AG08396 (cell line): ENCODE measurements around the gene PPP2R2B.
"Not testable (repeated sequence)": the region's sequence is repeated elsewhere in the genome, so short reads cannot be mapped to it uniquely, and the experiment has no call there.

Experiments used
- DNase-seq: peaks from one replicate; pipeline ENCODE4 v3.0.0; 2012; ENCODE audit warnings: low spot score, mixed read lengths

The PPP2R2B gene

DNA sequence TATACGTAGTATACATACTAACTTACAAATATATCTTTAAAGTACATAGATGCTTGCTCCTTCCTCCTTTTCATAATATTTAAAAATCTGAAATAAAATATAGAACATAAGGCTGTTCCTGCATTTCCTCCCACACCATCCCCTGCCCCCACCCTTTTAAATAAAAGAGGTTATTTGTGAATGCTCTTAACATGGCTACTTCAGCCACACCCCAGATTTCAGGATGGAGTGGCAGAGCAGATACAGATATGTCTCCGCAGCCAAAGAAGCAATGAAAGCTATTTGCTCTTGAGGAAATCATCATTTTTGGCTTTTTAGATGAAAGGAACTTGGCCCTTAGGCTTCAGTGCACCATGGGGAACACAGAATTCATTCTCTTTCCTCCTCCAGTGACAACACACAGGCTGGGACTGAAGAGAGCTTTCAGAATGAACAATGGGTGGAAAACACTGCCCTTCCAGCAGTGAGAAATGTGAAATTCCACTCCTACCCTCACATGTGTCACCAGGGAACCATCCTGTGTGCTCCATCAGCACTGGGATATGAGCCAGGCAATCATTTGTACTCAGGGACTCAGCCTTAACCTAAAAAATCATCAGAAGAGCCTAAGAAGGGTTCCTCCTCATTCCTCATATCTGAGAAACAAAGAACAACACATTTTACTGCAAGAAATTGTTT is 134.3 kb downstream of the PPP2R2B start:
- DNase-seq = peak; percentile 7

DNA sequence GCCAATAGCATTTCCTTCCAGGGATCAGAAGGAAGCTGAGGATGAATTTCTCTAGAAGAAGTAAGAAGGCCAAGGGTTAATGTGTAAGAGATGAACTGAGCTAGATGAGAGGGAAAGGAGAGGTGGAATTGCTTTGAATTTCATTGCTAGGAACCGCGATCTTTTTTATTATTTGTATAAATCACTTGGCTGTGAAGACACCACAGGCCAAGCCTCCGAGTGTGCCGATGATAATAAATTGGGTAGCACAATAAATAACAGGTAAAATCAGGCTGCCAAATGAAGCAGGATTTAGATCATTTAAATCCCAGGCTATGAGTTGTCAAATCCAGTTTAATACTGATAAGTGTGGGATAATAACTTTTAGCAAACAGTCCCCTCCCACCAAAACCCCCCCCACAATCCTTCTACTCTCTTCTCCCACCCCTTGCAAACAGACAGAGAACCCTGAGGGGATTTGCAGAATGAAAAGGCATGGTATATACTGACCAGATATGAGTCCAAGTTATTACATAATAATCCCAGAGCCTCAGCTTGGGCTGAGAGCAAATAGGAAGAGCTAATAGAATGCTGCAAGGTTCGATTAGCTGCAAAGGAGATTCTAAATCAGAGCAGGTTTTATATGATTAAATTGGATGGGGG is 143.5 kb downstream of the PPP2R2B start:
- DNase-seq = no peak

DNA sequence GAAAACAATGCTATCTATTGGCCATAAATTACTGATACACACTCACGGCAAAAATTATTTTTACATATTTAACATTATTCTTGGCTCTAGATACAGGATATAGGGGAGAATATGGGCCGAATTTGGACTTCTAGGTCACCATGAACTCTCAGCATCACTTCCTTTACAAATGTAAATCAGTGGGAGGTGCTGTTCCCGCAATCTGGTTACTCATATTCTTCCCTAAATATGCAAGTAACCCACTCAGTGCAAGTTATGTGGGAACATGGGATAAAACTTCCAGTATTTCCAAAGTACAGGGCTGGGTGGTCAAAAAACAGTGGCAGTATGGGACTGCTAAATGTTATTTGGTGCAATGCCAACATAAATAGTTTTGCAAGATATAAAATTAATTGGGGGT is 145.6 kb downstream of the PPP2R2B start:
- DNase-seq = no peak

DNA sequence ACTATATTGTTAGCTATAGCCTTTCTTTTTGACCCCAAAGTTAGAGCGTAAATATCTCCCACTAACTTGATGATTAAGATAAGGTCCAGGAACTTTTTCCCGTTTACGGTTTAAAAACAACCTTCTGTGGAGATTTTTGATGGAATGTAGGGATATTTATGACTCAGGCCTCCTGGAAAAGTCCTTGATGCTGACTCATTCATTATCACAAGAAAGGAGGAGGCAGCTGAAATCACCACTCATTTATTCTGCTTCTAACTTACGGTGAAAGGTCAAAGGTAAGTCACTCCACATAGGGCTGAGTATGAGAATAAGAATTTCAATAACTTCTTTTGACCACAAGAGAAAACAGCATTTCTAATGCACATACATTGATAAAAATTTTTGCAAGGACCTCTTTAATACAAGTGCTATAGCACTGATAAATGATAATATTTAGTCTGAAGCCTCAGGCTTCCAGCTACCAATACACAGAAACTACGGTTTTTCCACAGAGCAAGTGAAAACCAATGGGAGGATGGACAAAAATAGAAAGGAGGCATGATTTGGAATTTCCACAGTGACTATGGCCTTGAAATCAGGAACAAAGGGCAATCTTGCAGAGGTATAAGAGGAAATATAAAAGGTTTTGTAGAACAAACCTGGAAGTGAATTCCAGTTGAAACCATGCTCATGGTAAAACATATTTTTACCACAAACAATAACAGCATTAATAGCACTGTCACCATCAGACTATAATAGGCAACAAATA is 146.5 kb downstream of the PPP2R2B start:
- peak; percentile 18 for DNase-seq

DNA sequence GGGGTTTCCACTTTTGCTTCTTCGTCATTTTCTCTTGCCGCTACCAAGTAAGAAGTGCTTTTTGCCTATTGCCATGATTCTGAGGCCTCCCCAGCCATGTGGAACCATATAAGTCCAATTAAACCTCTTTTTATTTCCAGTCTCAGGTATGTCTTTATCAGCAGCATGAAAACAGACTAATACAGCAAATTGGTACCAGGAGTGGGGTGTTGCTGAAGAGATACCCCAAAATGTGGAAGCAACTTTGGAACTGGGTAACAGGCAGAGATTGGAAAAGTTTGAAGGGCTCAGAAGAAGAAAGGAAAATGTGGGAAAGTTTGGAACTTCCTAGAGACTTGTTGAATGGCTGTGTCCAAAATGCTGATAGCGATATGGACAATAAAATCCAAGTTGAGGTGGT is 149.8 kb downstream of the PPP2R2B start:
- DNase-seq = not testable (repeated sequence)

DNA sequence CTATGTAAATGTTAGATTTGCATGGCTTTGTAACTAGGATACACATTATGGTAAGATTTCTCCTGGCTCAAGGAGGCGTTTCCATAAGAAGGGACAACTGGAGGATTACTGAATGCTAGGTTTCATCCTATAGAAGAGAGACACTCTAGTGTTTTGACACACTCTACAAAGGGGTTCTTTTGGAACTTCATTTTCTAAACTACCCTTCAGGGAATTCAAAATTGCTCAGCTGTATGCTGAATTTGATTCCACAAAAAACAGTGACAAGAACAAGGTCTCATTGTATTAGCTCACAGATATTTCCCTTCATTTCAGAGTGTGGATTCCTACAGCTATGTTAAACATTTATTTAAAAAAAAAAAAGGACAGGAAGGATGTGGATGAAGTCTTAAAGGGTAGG is 151.7 kb downstream of the PPP2R2B start:
- no peak for DNase-seq

DNA sequence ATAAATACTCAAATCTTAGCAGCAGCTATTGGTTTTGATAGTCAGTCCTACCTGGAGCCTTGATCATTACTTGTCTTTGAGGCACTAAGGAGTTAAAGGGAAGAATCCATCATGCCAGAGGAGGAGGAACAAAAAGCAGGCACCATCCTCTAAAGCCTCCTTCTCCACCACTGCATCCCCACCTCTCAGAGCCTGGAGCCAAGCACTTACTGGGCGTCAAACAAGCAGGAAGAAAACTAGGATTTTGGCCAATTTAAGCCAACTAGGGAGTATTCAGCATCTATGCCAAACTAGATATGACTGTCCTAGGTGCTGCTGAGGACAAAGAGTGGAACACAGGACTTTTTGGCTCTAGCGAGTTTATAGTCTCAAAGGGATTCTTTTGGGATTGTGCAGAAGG is 152.5 kb downstream of the PPP2R2B start:
- no peak for DNase-seq

DNA sequence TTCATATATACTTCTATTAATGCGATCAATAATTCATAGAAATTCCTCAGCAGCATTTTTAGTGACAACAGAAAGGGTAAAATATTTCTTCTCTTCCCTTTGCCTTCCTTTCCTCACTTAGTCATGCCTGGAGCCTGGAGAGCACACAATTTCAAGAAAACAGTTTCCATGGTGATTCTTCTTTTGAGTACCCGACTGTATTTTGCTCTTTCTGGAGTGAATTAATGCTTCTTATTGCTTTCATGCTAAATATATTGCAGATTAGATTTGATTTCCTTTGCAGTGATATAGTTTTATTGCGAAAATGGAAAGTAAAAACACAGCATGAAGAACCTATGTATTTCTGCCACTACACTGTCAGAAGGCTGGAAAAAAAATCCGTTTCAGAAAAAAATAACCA is 153.5 kb downstream of the PPP2R2B start:
- no peak for DNase-seq

DNA sequence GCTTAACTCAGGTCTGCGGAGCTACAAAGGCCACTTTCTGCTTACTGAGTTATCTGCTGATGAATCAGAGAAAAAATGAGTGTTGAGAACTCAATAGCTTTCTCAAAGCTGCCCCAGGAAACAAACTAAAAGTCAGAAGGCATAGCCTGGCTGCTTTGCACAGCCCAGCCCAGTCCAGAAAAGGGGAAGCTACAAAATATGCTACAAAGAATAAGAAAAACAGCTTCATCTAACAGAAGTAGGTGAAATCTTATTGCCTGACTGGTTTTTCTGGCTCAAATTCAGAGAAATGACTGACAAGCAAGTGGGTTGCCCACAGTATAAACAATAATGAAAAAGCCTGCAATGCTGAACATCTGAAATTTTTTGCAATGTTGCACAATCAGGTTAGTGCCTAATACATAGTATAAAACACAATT is 156.2 kb downstream of the PPP2R2B start:
- DNase-seq = no peak

DNA sequence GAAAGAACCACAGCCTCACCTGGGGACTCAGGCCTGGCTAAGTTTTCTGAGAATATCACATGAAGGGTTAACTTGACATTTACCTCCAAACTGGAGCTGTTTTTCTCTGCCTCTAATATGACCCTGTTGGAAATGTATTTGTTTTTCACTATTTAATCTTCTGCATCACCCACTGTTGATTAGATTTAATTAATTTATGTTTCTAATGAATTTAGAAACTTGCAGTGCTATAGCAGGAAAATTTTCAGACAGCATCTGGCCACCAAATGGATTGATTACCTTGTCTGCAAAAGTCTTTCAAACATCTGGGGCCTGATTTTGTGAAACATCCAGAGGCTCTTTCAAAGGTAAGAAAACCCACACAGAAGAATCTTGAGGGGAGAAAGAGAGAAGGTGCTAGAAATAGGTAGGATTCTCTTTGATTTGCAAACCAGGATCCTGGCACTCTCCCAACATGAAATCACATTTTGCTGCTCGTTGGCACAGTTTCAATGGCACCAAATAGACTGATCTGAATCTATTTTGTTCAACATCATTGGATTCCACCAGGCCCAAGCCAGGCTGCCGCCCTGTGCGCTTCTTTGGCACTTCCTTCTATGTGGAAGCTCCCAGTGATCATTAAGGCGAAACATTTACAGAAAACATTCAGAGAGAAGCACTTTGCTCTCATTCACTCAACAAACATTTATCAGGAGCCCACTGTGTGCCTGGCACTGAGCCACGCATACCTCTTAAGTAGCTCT is 157.3 kb downstream of the PPP2R2B start:
- no peak for DNase-seq

DNA sequence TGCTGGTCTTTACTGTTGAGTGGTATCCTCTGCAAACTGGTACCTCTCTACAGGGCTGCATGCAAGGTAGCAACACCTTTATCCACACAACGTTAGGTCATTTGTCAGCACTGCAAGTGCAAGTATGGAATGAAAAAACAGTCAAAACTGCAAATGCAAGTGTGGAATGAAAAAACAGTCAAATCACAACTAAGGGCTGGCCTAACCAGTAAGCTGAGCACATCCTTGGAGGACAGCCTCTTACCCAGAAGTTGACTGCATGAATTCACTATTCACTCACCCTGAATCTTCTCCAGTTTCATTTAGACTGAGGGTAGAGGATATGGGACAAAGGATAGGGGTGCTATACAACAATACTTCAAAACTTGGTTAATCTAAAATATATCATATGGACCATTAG is 158.4 kb downstream of the PPP2R2B start:
- DNase-seq = no peak

DNA sequence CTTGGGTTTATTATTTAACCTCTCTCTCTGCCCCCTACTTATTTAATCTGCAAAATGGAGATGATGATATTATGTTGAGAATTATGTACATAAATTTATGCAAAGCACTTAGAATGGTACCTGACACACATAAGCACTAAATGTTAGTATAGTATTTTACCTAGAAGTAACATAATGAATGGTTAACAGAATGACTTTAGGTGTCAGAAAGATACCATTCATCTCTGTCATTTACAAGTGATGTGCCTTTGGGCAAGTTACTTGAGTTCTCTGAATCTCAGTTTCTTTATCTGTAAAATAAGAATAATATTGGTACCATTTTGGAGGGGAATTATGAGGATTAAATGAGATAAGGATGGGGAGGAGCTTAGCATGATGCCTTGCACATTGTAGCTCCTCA is 159.4 kb downstream of the PPP2R2B start:
- DNase-seq = no peak

DNA sequence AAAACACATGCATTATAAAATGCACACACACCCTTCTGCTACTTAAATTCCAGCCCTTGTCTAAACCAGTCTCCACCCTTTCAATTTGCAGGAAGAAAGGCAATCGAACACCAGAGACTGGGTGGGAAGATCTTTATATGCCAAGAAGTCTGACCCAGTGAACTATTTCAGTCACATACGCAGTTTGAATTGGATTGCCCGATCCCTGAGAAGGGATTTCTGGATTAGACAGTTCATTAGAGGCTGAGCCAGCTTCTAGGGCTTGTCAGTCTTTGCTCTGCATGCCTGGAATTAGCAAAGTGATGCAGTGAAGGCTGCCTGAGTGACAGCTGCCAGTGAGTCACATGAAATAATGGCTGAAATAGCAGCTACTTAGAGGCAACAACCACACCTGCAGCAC is 159.9 kb downstream of the PPP2R2B start:
- no peak for DNase-seq

DNA sequence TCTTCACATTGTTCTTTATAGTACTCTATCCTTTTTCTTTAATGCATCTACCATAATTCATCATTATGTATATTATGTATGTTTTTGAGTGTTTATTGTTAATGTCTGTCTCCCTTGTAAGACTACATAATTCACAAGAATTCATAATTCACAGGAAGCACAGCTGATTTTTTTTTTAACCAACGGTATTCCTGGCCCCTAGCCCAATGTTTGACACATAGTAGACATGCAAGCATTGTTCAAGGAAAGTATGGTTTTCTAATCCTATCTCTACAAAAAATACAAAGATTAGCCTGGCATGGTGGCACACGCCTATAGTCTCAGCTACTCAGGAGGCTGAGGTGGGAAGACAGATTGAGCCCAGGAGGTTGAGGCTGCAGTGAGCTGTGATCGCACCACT is 160.6 kb downstream of the PPP2R2B start:
- no peak for DNase-seq

DNA sequence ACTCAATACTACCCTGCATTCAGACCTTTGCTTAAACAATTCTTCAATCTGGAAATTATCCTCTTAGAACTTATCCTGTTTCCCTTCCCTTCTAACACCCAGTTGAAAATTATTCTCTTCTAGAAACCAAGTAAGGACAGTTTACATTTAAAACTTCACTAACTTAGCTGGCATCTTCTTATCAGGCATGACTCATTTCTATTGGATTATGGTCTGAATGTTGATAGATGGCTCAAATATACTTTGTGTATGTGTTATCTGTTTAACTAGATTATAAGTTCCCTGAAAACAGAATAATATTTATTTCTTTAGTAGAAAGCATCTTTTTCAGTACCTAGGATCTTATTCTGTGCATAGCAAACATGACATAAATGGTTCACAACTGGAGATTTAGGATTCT is 161.9 kb downstream of the PPP2R2B start:
- no peak for DNase-seq

DNA sequence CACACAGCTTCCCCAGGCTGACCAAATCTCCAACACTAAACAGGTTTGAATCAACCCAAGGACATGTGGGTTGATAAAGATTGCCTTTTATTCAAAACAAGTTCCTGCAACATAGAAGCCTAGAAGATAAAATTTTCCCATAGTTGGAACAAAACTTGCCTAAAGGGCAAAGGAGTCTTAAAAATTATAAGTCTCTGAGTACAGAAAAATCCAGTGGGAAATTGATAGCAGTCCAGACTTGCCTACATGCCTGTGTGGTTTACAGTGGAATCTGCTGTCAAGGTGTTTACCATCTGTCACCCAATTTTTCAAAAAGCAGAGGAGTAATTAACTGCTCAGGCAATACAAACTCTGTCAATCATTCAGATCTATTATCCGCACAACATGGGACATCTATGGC is 168.2 kb downstream of the PPP2R2B start:
- no peak for DNase-seq

DNA sequence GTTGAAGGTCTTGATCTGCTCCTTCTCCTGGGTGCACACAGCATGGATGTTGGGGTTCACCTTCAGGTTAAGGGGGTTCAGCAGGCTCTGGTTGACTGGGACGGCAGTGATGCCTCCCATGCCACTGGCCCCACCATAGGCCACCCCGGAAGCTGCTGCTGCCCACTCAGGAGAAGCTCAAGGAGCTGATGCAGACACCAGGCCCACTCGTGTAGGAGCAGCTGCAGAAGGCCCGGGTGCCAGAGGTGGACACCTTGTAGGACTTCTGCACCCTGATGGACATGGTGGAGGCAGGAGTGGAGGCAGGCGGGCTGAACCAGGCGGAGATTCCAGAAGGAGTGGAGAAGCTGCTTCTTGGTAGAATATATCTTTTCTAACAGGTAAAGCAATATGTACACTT is 171.2 kb downstream of the PPP2R2B start:
- no peak for DNase-seq

DNA sequence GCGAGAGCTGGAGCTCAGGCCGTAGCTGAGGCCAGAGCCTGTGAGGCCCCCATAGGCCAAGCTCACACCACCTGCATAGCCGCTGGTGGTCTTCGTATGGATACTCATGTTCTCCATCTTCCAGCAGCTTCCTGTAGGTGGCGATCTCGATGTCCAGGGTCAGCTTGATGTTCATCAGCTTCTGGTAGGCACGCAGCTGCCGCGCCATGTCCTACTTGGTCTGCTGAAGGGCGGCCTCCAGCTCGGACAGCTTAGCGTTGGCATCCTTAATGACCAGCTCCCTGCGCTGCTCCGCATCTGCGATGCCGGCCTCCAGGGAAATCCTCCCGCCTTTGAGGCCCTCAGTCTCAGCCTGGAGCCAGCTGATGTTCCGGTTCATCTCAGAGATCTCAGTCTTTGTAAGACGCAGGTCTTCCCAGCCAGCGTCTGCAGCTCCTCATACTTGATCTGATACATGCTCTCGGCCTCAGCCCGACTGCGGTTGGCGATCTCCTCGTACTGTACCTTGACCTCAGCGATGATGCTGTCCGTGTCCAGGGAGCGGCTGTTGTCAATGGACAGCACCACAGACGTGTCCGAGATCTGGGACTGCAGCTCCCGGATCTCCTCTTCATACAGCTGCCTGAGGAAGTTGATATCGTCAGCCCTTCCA is 172.1 kb downstream of the PPP2R2B start:
- no peak for DNase-seq

DNA sequence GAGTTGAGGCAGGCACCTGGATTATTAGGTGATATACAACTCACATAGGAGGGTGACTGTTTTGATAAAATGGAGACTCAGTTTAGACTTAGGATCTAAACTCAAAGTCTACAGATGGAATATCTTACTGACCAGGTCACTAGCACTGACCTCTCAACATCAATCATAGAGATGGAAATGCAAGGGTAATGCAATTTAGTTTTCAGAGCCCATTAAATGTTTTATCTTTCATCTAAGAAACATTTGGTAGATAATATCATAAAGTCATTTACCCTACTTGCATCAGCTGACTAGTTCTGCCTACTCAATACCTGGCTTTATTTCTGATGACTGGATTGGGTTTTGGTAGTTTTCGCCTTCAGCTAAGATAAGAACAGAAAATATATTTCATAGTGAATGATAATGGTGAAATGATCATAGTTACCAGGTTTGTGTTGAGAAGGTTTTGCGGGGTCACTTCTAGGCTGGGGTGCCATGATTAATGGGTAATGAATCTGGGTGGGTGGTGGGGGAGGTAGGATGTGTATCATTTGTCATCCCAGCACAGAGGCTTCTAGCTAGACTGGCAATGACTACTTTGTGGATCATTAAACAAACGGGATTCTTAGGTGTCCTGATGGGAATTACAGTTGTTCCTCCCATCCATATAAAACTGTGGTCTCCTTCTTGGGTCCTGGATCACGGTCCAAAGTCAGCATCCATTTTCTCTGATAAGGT is 173.4 kb downstream of the PPP2R2B start:
- DNase-seq = no peak

DNA sequence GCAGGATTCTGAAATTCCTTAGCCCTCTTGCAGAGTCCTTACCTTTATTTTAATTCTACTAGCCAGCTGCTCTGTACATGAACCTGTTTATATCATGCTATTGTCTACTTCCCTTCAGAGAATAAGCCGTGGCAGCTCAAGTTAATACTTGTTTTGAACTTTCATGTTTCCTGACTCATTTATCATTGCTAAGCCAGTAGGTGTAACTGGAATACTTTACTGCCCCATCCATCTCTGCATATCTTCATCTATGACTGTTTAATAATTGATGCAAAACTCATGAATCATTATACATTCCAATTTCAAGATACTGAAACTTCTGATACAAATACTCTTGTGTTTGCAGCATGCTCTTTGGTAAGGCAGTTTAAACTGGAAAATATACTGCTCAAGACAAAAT is 174.7 kb downstream of the PPP2R2B start:
- no peak for DNase-seq

DNA sequence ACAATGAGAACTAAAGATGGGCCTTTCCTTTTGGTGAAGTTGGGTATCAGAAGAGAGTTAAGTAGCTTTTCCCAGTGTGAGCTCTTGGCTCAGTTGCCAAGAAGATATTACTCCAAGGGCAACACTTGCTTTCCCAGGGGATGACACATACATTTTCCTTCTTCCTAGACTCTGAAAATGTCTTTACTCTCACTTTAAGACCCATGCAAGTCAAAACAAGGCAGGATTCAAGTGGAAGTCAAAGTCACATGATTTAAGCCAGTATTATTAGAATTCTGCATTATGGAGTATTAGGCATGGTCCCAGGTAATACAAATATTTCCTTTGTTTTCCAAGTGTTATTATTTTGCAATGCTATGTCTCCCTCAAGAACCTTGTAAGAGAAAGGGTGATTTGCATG is 175.1 kb downstream of the PPP2R2B start:
- no peak for DNase-seq
